H1 (cell line): Measurements from ENCODE around the gene PIK3C2G. TPM values are rescaled to one million over a fixed set of nuclear protein-coding genes. Genes with fewer than 3 reads are reported as not detected.
"Not testable (repeated sequence)": the region's sequence is repeated elsewhere in the genome, so short reads cannot be mapped to it uniquely, and the experiment has no call there.

Experiments
- CTCF ChIA-PET: fragments of 300-600 bp; sonication (Branson Sonifier 250); formaldehyde crosslinking; loops from one replicate; lab custom pipeline; 2021; ENCODE audit not compliant: partially characterized antibody; lab: Charles Lee
- POLR2A ChIA-PET: fragments of 300-600 bp; sonication (Branson Sonifier 250); formaldehyde crosslinking; loops from one replicate; lab custom pipeline; 2021; ENCODE audit warnings: inconsistent platforms; ENCODE audit not compliant: partially characterized antibody; lab: Charles Lee
- DNase-seq, 2 experiments: peaks; one replicate each; pipeline versions ENCODE4 v3.0.0 to v3.0.0-alpha.2; 2010 to 2022; ENCODE audit warnings: low spot score in 2 of 2, low read depth in 1 of 2, mixed read lengths in 1 of 2
- FAIRE-seq: peaks from 2 replicates; lab custom pipeline; 2011; peaks lifted over from hg19 to GRCh38; lab: Jason Lieb, UNC
- H2AFZ ChIP-seq: 2 replicates; pipeline ENCODE4 v1.8.1; 2012; ENCODE audit warnings: low read length, inconsistent platforms
- H2AK5ac ChIP-seq: 2 replicates; pipeline ENCODE4 v1.6.1; 2013; ENCODE audit warnings: low read depth, low read length
- H2BK120ac ChIP-seq: replicated peaks from 2 replicates; pipeline ENCODE3; 2013; ENCODE audit warnings: low read depth, low read length, inconsistent platforms
- H2BK12ac ChIP-seq: 2 replicates; pipeline ENCODE4 v1.6.1; 2013; ENCODE audit warnings: low read depth, low read length
- H2BK15ac ChIP-seq: 2 replicates; pipeline ENCODE4 v1.6.1; 2013; ENCODE audit warnings: low read length
- H2BK20ac ChIP-seq: 2 replicates; pipeline ENCODE4 v1.6.1; 2013; ENCODE audit warnings: low read length
- H2BK5ac ChIP-seq: 2 replicates; pipeline ENCODE4 v1.6.1; 2013; ENCODE audit warnings: low read depth, low read length
- H3K14ac ChIP-seq: 2 replicates; pipeline ENCODE4 v1.6.1; 2013; ENCODE audit warnings: inconsistent platforms; ENCODE audit not compliant: insufficient read length
- H3K18ac ChIP-seq: 2 replicates; pipeline ENCODE4 v1.6.1; 2013; ENCODE audit warnings: low read length; ENCODE audit errors: extremely low read depth
- H3K23ac ChIP-seq: 2 replicates; pipeline ENCODE4 v1.6.1; 2013; ENCODE audit warnings: inconsistent platforms; ENCODE audit not compliant: insufficient read length
- H3K23me2 ChIP-seq: 2 replicates; pipeline ENCODE4 v1.6.1; 2013; ENCODE audit warnings: low read depth, low read length
- H3K27ac ChIP-seq: 2 replicates; pipeline ENCODE4 v1.6.1; 2011; ENCODE audit warnings: low read depth, low read length, inconsistent platforms
- H3K27me3 ChIP-seq, 4 experiments: replicated peaks in 1 of 4; 1 replicate in 1 of 4; 2 replicates in 3 of 4; pipeline versions ENCODE4 v1.6.1 to v1.8.1; 2011 to 2013; ENCODE audit warnings: low read length in 3 of 4, mild to moderate bottlenecking in 3 of 4, inconsistent platforms in 2 of 4, mixed read lengths in 2 of 4, moderate library complexity in 1 of 4; ENCODE audit not compliant: control insufficient read depth in 3 of 4, insufficient read depth in 3 of 4; ENCODE audit errors: extremely low read depth in 1 of 4
- H3K36me3 ChIP-seq, 4 experiments: 2 replicates each; pipeline versions ENCODE4 v1.6.1 to v1.8.1; 2011 to 2013; ENCODE audit warnings: mild to moderate bottlenecking in 4 of 4, low read length in 3 of 4, moderate library complexity in 2 of 4, control low read depth in 1 of 4, inconsistent platforms in 1 of 4; ENCODE audit not compliant: insufficient read depth in 4 of 4, control insufficient read depth in 2 of 4
- H3K4ac ChIP-seq: replicated peaks from 2 replicates; pipeline ENCODE3; 2013; ENCODE audit warnings: low read length, low read depth, mixed read lengths, inconsistent platforms; ENCODE audit not compliant: insufficient read length
- H3K4me1 ChIP-seq, 4 experiments: replicated peaks in 1 of 4; 1 replicate in 1 of 4; 2 replicates in 3 of 4; pipeline versions ENCODE4 v1.6.1 to v1.8.1; 2011 to 2013; ENCODE audit warnings: low read length in 3 of 4, inconsistent platforms in 2 of 4, mixed read lengths in 1 of 4; ENCODE audit not compliant: insufficient read depth in 4 of 4, control insufficient read depth in 3 of 4
- H3K4me2 ChIP-seq, 2 experiments: 2 replicates each; pipeline versions ENCODE4 v1.6.1 to v1.8.1; 2011 to 2013; ENCODE audit warnings: low read depth in 2 of 2, low read length in 2 of 2, control low read depth in 1 of 2, inconsistent platforms in 1 of 2, mild to moderate bottlenecking in 1 of 2; ENCODE audit not compliant: insufficient read depth in 1 of 2
- H3K4me3 ChIP-seq, 4 experiments: fragments of 200-600, 300-600 bp in 1 of 4; sonication (generic), shearing (Covaris generic), sonication (Bioruptor Twin) in 1 of 4; 2 replicates each; pipeline versions ENCODE4 v1.5.1 to v1.8.1; 2011 to 2016; ENCODE audit warnings: low read length in 4 of 4, low read depth in 3 of 4, control low read depth in 2 of 4, inconsistent platforms in 2 of 4, mild to moderate bottlenecking in 2 of 4, mixed read lengths in 1 of 4, moderate library complexity in 1 of 4; ENCODE audit not compliant: insufficient read depth in 2 of 4; ENCODE audit errors: extremely low read depth in 1 of 4
- H3K56ac ChIP-seq: replicated peaks from 2 replicates; pipeline ENCODE3; 2013; ENCODE audit warnings: low read depth, mild to moderate bottlenecking, mixed read lengths, low read length, inconsistent platforms; ENCODE audit not compliant: insufficient read length
- H3K79me1 ChIP-seq: 2 replicates; pipeline ENCODE4 v1.6.1; 2013; ENCODE audit warnings: low read depth, low read length, control low read depth
- H3K79me2 ChIP-seq, 2 experiments: 2 replicates each; pipeline versions ENCODE4 v1.6.1 to v1.8.1; 2012 to 2013; ENCODE audit warnings: low read length in 2 of 2, mild to moderate bottlenecking in 2 of 2, inconsistent platforms in 1 of 2; ENCODE audit not compliant: insufficient read depth in 2 of 2, control insufficient read depth in 1 of 2
- H3K9ac ChIP-seq, 4 experiments: replicated peaks in 1 of 4; 1 replicate in 1 of 4; 2 replicates in 3 of 4; pipeline versions ENCODE4 v1.6.1 to v1.8.1; 2011 to 2013; ENCODE audit warnings: low read depth in 3 of 4, low read length in 3 of 4, control low read depth in 2 of 4, mild to moderate bottlenecking in 2 of 4, moderate library complexity in 2 of 4, inconsistent platforms in 1 of 4; ENCODE audit errors: extremely low read depth in 1 of 4
- H3K9me3 ChIP-seq, 2 experiments: 2 replicates each; pipeline versions ENCODE4 v1.6.1 to v1.8.1; 2012 to 2013; ENCODE audit warnings: mild to moderate bottlenecking in 2 of 2, moderate library complexity in 2 of 2, control low read depth in 1 of 2, inconsistent platforms in 1 of 2, low read depth in 1 of 2, low read length in 1 of 2, mixed read lengths in 1 of 2; ENCODE audit not compliant: insufficient read depth in 2 of 2
- H4K20me1 ChIP-seq, 2 experiments: replicated peaks in 1 of 2; 2 replicates each; pipeline versions ENCODE3 to v1.8.1; 2011 to 2013; ENCODE audit warnings: inconsistent platforms in 2 of 2, low read length in 2 of 2, mild to moderate bottlenecking in 1 of 2; ENCODE audit not compliant: insufficient read depth in 2 of 2, control insufficient read depth in 1 of 2
- H4K5ac ChIP-seq: 2 replicates; pipeline ENCODE4 v1.6.1; 2013; ENCODE audit warnings: low read length, low read depth, mixed read lengths, inconsistent platforms; ENCODE audit not compliant: insufficient read length
- H4K8ac ChIP-seq: 2 replicates; pipeline ENCODE4 v1.8.0; 2013; ENCODE audit warnings: mild to moderate bottlenecking, moderate library complexity, low read length, inconsistent platforms; ENCODE audit not compliant: insufficient read depth; ENCODE audit errors: extremely low read depth
- H4K91ac ChIP-seq: replicated peaks from 2 replicates; pipeline ENCODE3; 2013; ENCODE audit warnings: low read length, mixed read lengths, inconsistent platforms; ENCODE audit not compliant: insufficient read length
- E2F6 ChIP-seq: IDR thresholded peaks from 2 replicates; pipeline ENCODE4 v1.6.1; 2012; ENCODE audit warnings: inconsistent platforms
- WGBS, 2 experiments: shearing (Covaris generic) in 1 of 2; methylation state at CpG; one replicate each; pipeline versions ENCODE4 v1.1.6 to v1.1.7; 2013 to 2015; ENCODE audit warnings: low lambda C conversion rate in 2 of 2, mixed read lengths in 2 of 2, inconsistent platforms in 1 of 2, low coverage in 1 of 2, missing lambda C conversion rate in 1 of 2; ENCODE audit not compliant: insufficient replicate concordance in 2 of 2, insufficient coverage in 1 of 2, insufficient read length in 1 of 2; ENCODE audit errors: extremely low coverage in 1 of 2, missing lambda C conversion rate in 1 of 2; 5-methylcytosine and 5-hydroxymethylcytosine counted together
- polyA plus RNA-seq, 7 experiments: library from polyadenylated mRNA; depleted of rRNA in 3 of 7; stranded (reverse) in 5 of 7; unstranded in 2 of 7; fragments of >200 nt in 5 of 7; fragments of 200-250 nt in 2 of 7; gene quantifications; 1 replicate in 5 of 7; 2 replicates in 1 of 7; 4 replicates in 1 of 7; pipeline versions ENCODE4 v1.2.1 to v1.2.3, GENCODE V29; 2011 to 2013; ENCODE audit warnings: missing spikeins in 2 of 7, mixed read lengths in 2 of 7
- total RNA-seq: library from RNA; stranded (reverse); fragmentation: NEBNext Ultra II Directional; extraction: Animal tissue kit (Norgen Biotek cat#: 25700); gene quantifications from 2 replicates; pipeline ENCODE4 v1.2.1, GENCODE V29; 2021

PIK3C2G gene
- total and polyA plus RNA-seq, 2 of the 8 experiments (the other 6 are each of a cell fraction or from before 2014, with no cell fraction given) = not detected

- TF ChIP-seq E2F6 = no peak
Observed at GRCh38 chr12:18690653-18691052, 429.3 kb downstream of the PIK3C2G start (continued).

- H3K23ac ChIP-seq, H3K14ac ChIP-seq, H3K27me3 ChIP-seq, H4K5ac ChIP-seq, H3K56ac ChIP-seq, H2BK20ac ChIP-seq, H2BK12ac ChIP-seq, H2AFZ ChIP-seq, FAIRE-seq, H3K36me3 ChIP-seq, H3K9ac ChIP-seq, H3K27ac ChIP-seq, DNase-seq, H2BK5ac ChIP-seq, H4K91ac ChIP-seq, H2BK120ac ChIP-seq, H2AK5ac ChIP-seq, H3K79me2 ChIP-seq, POLR2A ChIA-PET, H3K79me1 ChIP-seq, H3K23me2 ChIP-seq, H4K8ac ChIP-seq, H3K4me3 ChIP-seq, H3K4ac ChIP-seq, H3K4me1 ChIP-seq, H4K20me1 ChIP-seq, H3K9me3 ChIP-seq, H3K18ac ChIP-seq, H2BK15ac ChIP-seq, H3K4me2 ChIP-seq: not testable (repeated sequence)
- CTCF ChIA-PET = interaction anchor here (1.2 kb wide), 1 partner anchor 492 kb away, joined by 3 read pairs; no protein-coding TSS in a partner anchor
- 89% methylated on average over 5 of the region's 5 CpGs; no CpG with 5 or more reads in 1 of the 2 experiments for WGBS, 2 experiments
Observed at GRCh38 chr12:18693986-18694385, 432.7 kb downstream of the PIK3C2G start.
